Esophagus muscularis mucosa (tissue), 4 donors: ENCODE data around the gene DMD.

ENCODE experiments used
- CTCF ChIP-seq, 3 experiments: fragments of 200-600 bp in 2 of 3; fragments of 450-650 bp in 1 of 3; sonication (generic) in 2 of 3; IDR thresholded peaks; one replicate each; pipeline ENCODE4 v1.5.1; 2017 to 2019; ENCODE audit warnings: antibody characterized with exemption in 3 of 3, mild to moderate bottlenecking in 2 of 3, moderate library complexity in 1 of 3
- EP300 ChIP-seq: sonication (generic); formaldehyde crosslinking; IDR thresholded peaks from one replicate; pipeline ENCODE4 v1.6.1; 2017; ENCODE audit warnings: antibody characterized with exemption
- POLR2A ChIP-seq: fragments of 450-650 bp; IDR thresholded peaks from one replicate; pipeline ENCODE4 v1.6.1; 2017; ENCODE audit warnings: antibody characterized with exemption, moderate library complexity, mild to moderate bottlenecking, low read depth
- POLR2AphosphoS5 ChIP-seq, 2 donors: sonication (generic); formaldehyde crosslinking; IDR thresholded peaks; one replicate each; pipeline ENCODE4 v1.6.1; 2017; ENCODE audit warnings: antibody characterized with exemption in 2 of 2

- no peak for TF ChIP-seq POLR2AphosphoS5 (IDR thresholded peaks at IDR 0.05)
- no peak for TF ChIP-seq CTCF (IDR thresholded peaks at IDR 0.05)
- TF ChIP-seq EP300 = no peak
- TF ChIP-seq POLR2A = no peak
Measured at GRCh38 chrX:31334997-31335396, 1876.4 kb downstream of the DMD start.
